NT2/D1 (cell line): Measurements from ENCODE around the gene AIG1.

Source experiments
- SUZ12 ChIP-seq: IDR thresholded peaks from 2 replicates; pipeline ENCODE4 v1.6.1; 2011; ENCODE audit not compliant: insufficient read length, insufficient read depth; ENCODE audit errors: extremely low read depth
- YY1 ChIP-seq: IDR thresholded peaks from 2 replicates; pipeline ENCODE4 v1.6.1; 2011; ENCODE audit not compliant: insufficient read length, insufficient read depth
- ZNF274 ChIP-seq: IDR thresholded peaks from 2 replicates; pipeline ENCODE4 v1.6.1; 2011; ENCODE audit warnings: mild to moderate bottlenecking, low read depth, low read length

GRCh38 chr6:143127941-143128680 is 67.4 kb downstream of the AIG1 start:
- no peak for TF ChIP-seq YY1
- TF ChIP-seq SUZ12: no peak
- no peak for TF ChIP-seq ZNF274
